Glutamatergic neuron (in vitro differentiated cells): ENCODE measurements around the gene TOP1. TPM values are rescaled to one million over a fixed set of nuclear protein-coding genes. Genes with fewer than 3 reads are reported as not detected.

Experiments used
- DNase-seq: peaks from one replicate; pipeline ENCODE4 v3.0.0; 2022
- H3K27ac Mint-ChIP-seq: one replicate; pipeline ENCODE4 v1.8.0; 2020; ENCODE audit warnings: mild to moderate bottlenecking, mixed read lengths, inconsistent platforms; ENCODE audit not compliant: unreplicated experiment
- H3K27me3 Mint-ChIP-seq: one replicate; pipeline ENCODE4 v1.8.0; 2020; ENCODE audit warnings: mild to moderate bottlenecking, moderate library complexity, mixed read lengths, inconsistent platforms; ENCODE audit not compliant: unreplicated experiment
- H3K36me3 Mint-ChIP-seq: one replicate; pipeline ENCODE4 v1.8.0; 2020; ENCODE audit warnings: mild to moderate bottlenecking, mixed read lengths, inconsistent platforms; ENCODE audit not compliant: unreplicated experiment
- H3K4me1 Mint-ChIP-seq: one replicate; pipeline ENCODE4 v1.8.0; 2020; ENCODE audit warnings: mild to moderate bottlenecking, low read depth, mixed read lengths, inconsistent platforms; ENCODE audit not compliant: unreplicated experiment
- H3K4me3 Mint-ChIP-seq: one replicate; pipeline ENCODE4 v1.8.0; 2020; ENCODE audit warnings: mild to moderate bottlenecking, mixed read lengths, inconsistent platforms; ENCODE audit not compliant: unreplicated experiment
- H3K9me3 Mint-ChIP-seq: one replicate; pipeline ENCODE4 v1.8.0; 2020; ENCODE audit warnings: mild to moderate bottlenecking, moderate library complexity, mixed read lengths, inconsistent platforms; ENCODE audit not compliant: unreplicated experiment
- total RNA-seq: library from RNA; stranded (reverse); fragmentation: NEBNext Ultra II Directional; extraction: Animal tissue kit (Norgen Biotek cat#: 25700); gene quantifications from one replicate; pipeline ENCODE4 v1.2.1, GENCODE V29; 2021; ENCODE audit not compliant: unreplicated experiment
- TF ChIP-seq, protein P1 (sequence below): fragments of 200-600 bp; sonication (generic); IDR thresholded peaks from one replicate; pipeline ENCODE4 v1.5.0; 2021; ENCODE audit not compliant: partially characterized antibody, unreplicated experiment

Gene TOP1
- total RNA-seq, 1 donor from 2014 or later = 68.7 TPM

DNA sequence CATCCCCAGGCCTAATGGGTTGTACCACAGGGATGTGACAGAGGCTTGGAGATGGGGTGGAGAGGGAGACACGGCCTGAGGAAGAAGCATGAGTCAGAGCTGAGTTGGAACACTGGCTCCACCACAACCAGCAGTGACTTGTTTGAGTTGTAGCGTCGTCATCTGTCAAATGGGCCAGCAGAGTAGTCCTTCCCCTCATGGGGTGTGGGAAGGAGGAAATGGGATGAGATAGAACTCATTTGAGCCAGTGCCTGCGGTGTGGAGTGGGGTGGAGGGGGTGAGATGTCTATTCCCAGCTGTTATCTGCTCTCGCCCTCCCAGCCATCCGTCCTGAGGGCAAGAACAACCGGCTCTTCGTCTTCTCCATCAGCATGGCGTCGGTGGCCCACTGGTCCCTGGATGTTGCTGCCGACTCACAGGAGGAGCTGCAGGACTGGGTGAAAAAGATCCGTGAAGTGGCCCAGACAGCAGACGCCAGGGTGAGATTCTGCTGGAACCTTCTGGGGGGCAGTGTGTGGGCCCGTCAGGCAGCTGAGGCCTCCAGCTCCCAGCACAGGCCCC lies 141.2 kb downstream of the TOP1 start:
- H3K9me3 Mint-ChIP-seq = peaks cover 24% of the 10 kb centered on the region
- H3K4me1 Mint-ChIP-seq = peaks cover 5% of the 10 kb centered on the region
- H3K27me3 Mint-ChIP-seq = peaks cover 28% of the 10 kb centered on the region
- no peak for DNase-seq
- H3K4me3 Mint-ChIP-seq = no peak overlapping the region
- H3K36me3 Mint-ChIP-seq = peaks cover 8% of the 10 kb centered on the region
- TF ChIP-seq, protein P1, sequence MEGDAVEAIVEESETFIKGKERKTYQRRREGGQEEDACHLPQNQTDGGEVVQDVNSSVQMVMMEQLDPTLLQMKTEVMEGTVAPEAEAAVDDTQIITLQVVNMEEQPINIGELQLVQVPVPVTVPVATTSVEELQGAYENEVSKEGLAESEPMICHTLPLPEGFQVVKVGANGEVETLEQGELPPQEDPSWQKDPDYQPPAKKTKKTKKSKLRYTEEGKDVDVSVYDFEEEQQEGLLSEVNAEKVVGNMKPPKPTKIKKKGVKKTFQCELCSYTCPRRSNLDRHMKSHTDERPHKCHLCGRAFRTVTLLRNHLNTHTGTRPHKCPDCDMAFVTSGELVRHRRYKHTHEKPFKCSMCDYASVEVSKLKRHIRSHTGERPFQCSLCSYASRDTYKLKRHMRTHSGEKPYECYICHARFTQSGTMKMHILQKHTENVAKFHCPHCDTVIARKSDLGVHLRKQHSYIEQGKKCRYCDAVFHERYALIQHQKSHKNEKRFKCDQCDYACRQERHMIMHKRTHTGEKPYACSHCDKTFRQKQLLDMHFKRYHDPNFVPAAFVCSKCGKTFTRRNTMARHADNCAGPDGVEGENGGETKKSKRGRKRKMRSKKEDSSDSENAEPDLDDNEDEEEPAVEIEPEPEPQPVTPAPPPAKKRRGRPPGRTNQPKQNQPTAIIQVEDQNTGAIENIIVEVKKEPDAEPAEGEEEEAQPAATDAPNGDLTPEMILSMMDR = no peak
- no peak overlapping the region for H3K27ac Mint-ChIP-seq

- Mint-ChIP-seq H3K27ac (peak overlapping the region; percentile 48), H3K4me3 (peak overlapping the region; percentile 5), H3K27me3 (peaks cover 28% of the 10 kb centered on the region), H3K4me1 (peaks cover 5% of the 10 kb centered on the region), H3K36me3 (peaks cover 8% of the 10 kb centered on the region), H3K9me3 (peaks cover 24% of the 10 kb centered on the region)
- TF ChIP-seq, protein P1 = no peak
- no peak for DNase-seq
Observed at GRCh38 chr20:41170386-41171105, 141.9 kb downstream of the TOP1 start.

DNA sequence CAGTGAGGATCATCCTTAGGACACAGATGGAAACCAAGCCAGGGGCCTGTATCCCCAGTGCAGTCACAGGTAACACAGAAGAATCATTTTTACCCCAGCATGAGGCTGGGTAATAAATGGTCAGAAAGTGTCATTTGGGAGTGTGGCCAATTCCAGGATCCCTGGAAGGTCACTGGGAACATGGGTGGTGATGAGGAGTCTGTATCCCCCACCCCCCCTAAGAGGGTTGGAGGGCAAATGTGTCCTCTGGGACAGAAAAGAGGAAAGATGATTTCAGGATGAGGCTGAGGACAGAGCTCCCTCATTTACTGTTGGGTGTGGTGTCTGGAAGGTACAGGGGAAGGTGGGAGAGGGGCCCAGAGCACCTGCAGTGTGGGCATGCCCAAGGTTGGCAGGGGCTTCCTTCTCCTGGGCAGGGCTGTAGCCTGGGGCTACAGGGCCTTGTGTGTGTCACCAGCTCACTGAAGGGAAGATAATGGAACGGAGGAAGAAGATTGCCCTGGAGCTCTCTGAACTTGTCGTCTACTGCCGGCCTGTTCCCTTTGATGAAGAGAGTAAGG lies 143.2 kb downstream of the TOP1 start:
- H3K9me3 Mint-ChIP-seq = peaks cover 23% of the 10 kb centered on the region
- H3K27me3 Mint-ChIP-seq = peaks cover 24% of the 10 kb centered on the region
- H3K27ac Mint-ChIP-seq = peak overlapping the region; percentile 91
- TF ChIP-seq, protein P1 = no peak
- peaks cover 5% of the 10 kb centered on the region for H3K4me1 Mint-ChIP-seq
- no peak for DNase-seq
- H3K4me3 Mint-ChIP-seq = no peak overlapping the region
- H3K36me3 Mint-ChIP-seq = peaks cover 8% of the 10 kb centered on the region

GRCh38 chr20:41172296-41173140 lies 143.9 kb downstream of the TOP1 start:
- Mint-ChIP-seq H3K36me3 (peaks cover 4% of the 10 kb centered on the region), H3K27ac (peak overlapping the region; percentile 91), H3K4me3 (no peak overlapping the region), H3K27me3 (peaks cover 22% of the 10 kb centered on the region), H3K9me3 (peaks cover 19% of the 10 kb centered on the region), H3K4me1 (peaks cover 5% of the 10 kb centered on the region)
- DNase-seq = no peak
- TF ChIP-seq, protein P1 = no peak
